ENCODE measurements around the gene FOXA2. TPM values are rescaled to one million over a fixed set of nuclear protein-coding genes. Genes with fewer than 3 reads are reported as not detected.
A peak's percentile ranks its signal among the peaks of the same experiment; 100 is the strongest.

The FOXA2 gene
- total and polyA plus RNA-seq, 2 of the 13 experiments (the other 11 are each of a cell fraction or from before 2014, with no cell fraction given): 8.8 to 12.2 TPM

- no peaks in the 10 kb centered on the region for H3K9me3 ChIP-seq (ENCODE audit: low read length)
- WGBS (ENCODE audit: low lambda C conversion rate): 91% methylated on average over 4 of the region's 4 CpGs
- H3K79me2 ChIP-seq (ENCODE audit: insufficient read depth, low read length): peaks cover 89% of the 10 kb centered on the region
- peaks cover 3 to 8% of the 10 kb centered on the region in 2 experiments; a peak in 2 of 5 replicates for H3K36me3 ChIP-seq (replicated peaks in 1 of 2; ENCODE audit: control insufficient read depth in 1 of 2, insufficient read depth in 2 of 2, low read length in 2 of 2)
- no TSS peak for BruUV-seq (replicated peaks)
- no peak for FAIRE-seq
- peaks cover 85% of the 10 kb centered on the region for H3K4me1 ChIP-seq (ENCODE audit: insufficient read depth, low read length)
- CTCF ChIA-PET (ENCODE audit: low intra/inter-chr PET ratio, low total read pairs): no interaction called here
- DNase-seq (ENCODE audit: low spot score): no peak
- ATAC-seq: no peak
- no peak overlapping the region for H2AFZ ChIP-seq (ENCODE audit: low read length)
- no peaks in the 10 kb centered on the region; a peak in 1 of 5 replicates for H3K27me3 ChIP-seq (ENCODE audit: control insufficient read depth in 1 of 2, insufficient read depth in 2 of 2, low read length in 2 of 2)
- peak overlapping the region; percentile 86 for H3K27ac ChIP-seq (ENCODE audit: extremely low read length, insufficient read depth, low read length)
- peak overlapping the region; percentile 85 for H3K4me2 ChIP-seq (ENCODE audit: low read depth, low read length)
- in situ Hi-C loops (cut with HindIII; ENCODE audit: extremely low pct_ligation_motif_present, low pct_unique_long_range_greater_than_20kb): loop anchor here (5.0 to 10.0 kb wide), 3 partner anchors 63 to 1059 kb away; partner anchors contain the start of genes CST3 and NXT1
- intact Hi-C loops (cut with micrococcal nuclease; ENCODE audit: unreplicated experiment): loop anchor here (2.0 kb wide), 2 partner anchors 41 to 85 kb away; no protein-coding TSS in a partner anchor
- peak overlapping the region in 2 of 3 experiments; percentile 93 to 95; a peak in 5 of 6 replicates for H3K4me3 ChIP-seq (replicated peaks in 1 of 3; ENCODE audit: insufficient read depth in 1 of 3, low read depth in 2 of 3, low read length in 3 of 3)
- peaks cover 27% of the 10 kb centered on the region; the same call in 1 of the 2 replicates for H4K20me1 ChIP-seq (ENCODE audit: insufficient read depth, low read length)
- H3K9ac ChIP-seq (ENCODE audit: insufficient read depth, low read depth, low read length): peak overlapping the region; percentile 94; the same call in 1 of the 2 replicates
- TF ChIP-seq ZNF530 (CRISPR knock-in tag; IDR thresholded peaks at IDR 0.05; ENCODE audit: low read depth) (no peak), ZNF549 (CRISPR knock-in tag; IDR thresholded peaks at IDR 0.05) (no peak), RBFOX2 (IDR thresholded peaks at IDR 0.05; ENCODE audit: low read depth, low read length) (0 out of 2 replicates have a peak, but pooled peaks have one; percentile 11), ZNF414 (CRISPR knock-in tag; IDR thresholded peaks at IDR 0.05) (0 out of 2 replicates have a peak, but pooled peaks have one; percentile 20), ZNF772 (CRISPR knock-in tag; IDR thresholded peaks at IDR 0.05) (0 out of 2 replicates have a peak, but pooled peaks have one; percentile 19)
- POLR2A ChIA-PET: interaction anchor here (1.3 to 9.9 kb wide), 8 partner anchors 8 to 144 kb away, joined by 3 to 111 read pairs (median 37); partner anchors contain the start of gene FOXA2
These were observed 8.6 kb downstream of the FOXA2 start for GRCh38 chr20:22575737-22576136.

- intact Hi-C loops (cut with micrococcal nuclease; ENCODE audit: unreplicated experiment): no loop called here
- DNase-seq (ENCODE audit: low spot score) (peak; percentile 23), ATAC-seq (no peak), FAIRE-seq (no peak)
- whole genome bisulfite sequencing (ENCODE audit: low lambda C conversion rate): 61% methylated on average over 9 of the region's 9 CpGs
- H3K9me3 ChIP-seq (ENCODE audit: low read length): no peaks in the 10 kb centered on the region
- in situ Hi-C loops (cut with HindIII; ENCODE audit: extremely low pct_ligation_motif_present, low pct_unique_long_range_greater_than_20kb): loop anchor here (5.0 to 10.0 kb wide), 3 partner anchors 63 to 1060 kb away; partner anchors contain the start of genes CST3 and NXT1
- peak overlapping the region; percentile 86 for H3K27ac ChIP-seq (ENCODE audit: extremely low read length, insufficient read depth, low read length)
- H3K4me3 ChIP-seq (replicated peaks in 1 of 3; ENCODE audit: insufficient read depth in 1 of 3, low read depth in 2 of 3, low read length in 3 of 3): peak overlapping the region in 2 of 3 experiments; percentile 32 to 95; a peak in 2 of 6 replicates
- H3K4me2 ChIP-seq (ENCODE audit: low read depth, low read length): peak overlapping the region; percentile 85
- H3K4me1 ChIP-seq (ENCODE audit: insufficient read depth, low read length): peaks cover 85% of the 10 kb centered on the region
- no TSS peak for BruUV-seq (replicated peaks)
- H3K9ac ChIP-seq (ENCODE audit: insufficient read depth, low read depth, low read length): 0 out of 2 replicates have a peak overlapping the region, but pooled peaks have one; percentile 21
- ChIA-PET POLR2A (interaction anchor here (0.9 to 9.9 kb wide), 10 partner anchors 9 to 144 kb away, joined by 3 to 111 read pairs (median 17); partner anchors contain the start of gene FOXA2), CTCF (ENCODE audit: low intra/inter-chr PET ratio, low total read pairs) (no interaction called here)
- peaks cover 27% of the 10 kb centered on the region; the same call in 1 of the 2 replicates for H4K20me1 ChIP-seq (ENCODE audit: insufficient read depth, low read length)
- peaks cover 2 to 8% of the 10 kb centered on the region in 2 experiments; a peak in 1 of 5 replicates for H3K36me3 ChIP-seq (replicated peaks in 1 of 2; ENCODE audit: control insufficient read depth in 1 of 2, insufficient read depth in 2 of 2, low read length in 2 of 2)
- no peaks in the 10 kb centered on the region; a peak in 1 of 5 replicates for H3K27me3 ChIP-seq (ENCODE audit: control insufficient read depth in 1 of 2, insufficient read depth in 2 of 2, low read length in 2 of 2)
- H3K79me2 ChIP-seq (ENCODE audit: insufficient read depth, low read length): peaks cover 89% of the 10 kb centered on the region
- no peak overlapping the region for H2AFZ ChIP-seq (ENCODE audit: low read length)
- no peak for TF ChIP-seq RFXAP (CRISPR knock-in tag; IDR thresholded peaks at IDR 0.05; ENCODE audit: borderline replicate concordance)
- TF ChIP-seq GLI4 (CRISPR knock-in tag; IDR thresholded peaks at IDR 0.05; ENCODE audit: borderline replicate concordance): peak; percentile 80; the same call in 1 of the 2 replicates
- no peak for TF ChIP-seq ZNF614 (CRISPR knock-in tag; IDR thresholded peaks at IDR 0.05; ENCODE audit: borderline replicate concordance)
- no peak for TF ChIP-seq ZNF432 (CRISPR knock-in tag; IDR thresholded peaks at IDR 0.05; ENCODE audit: borderline replicate concordance)
- TF ChIP-seq REPIN1 (CRISPR knock-in tag; IDR thresholded peaks at IDR 0.05; ENCODE audit: borderline replicate concordance, low read depth): 0 out of 2 replicates have a peak, but pooled peaks have one; percentile 56
- TF ChIP-seq RARA (CRISPR knock-in tag; IDR thresholded peaks at IDR 0.05): no peak
These were observed 9.2 kb downstream of the FOXA2 start for GRCh38 chr20:22575087-22575721.
